H9 (cell line): ENCODE data around the gene NSD1. TPM values are rescaled to one million over a fixed set of nuclear protein-coding genes. Genes with fewer than 3 reads are reported as not detected.

Source experiments
- DNase-seq: peaks from one replicate; pipeline ENCODE4 v3.0.0-alpha.2; 2017
- H2AFZ ChIP-seq: one replicate; pipeline ENCODE4 v1.6.1; 2013; ENCODE audit warnings: mild to moderate bottlenecking, low read length, control low read depth, moderate library complexity
- H2AK5ac ChIP-seq: 2 replicates; pipeline ENCODE4 v1.6.1; 2013; ENCODE audit warnings: low read length, control low read depth, mixed read lengths; ENCODE audit not compliant: insufficient read length
- H2BK120ac ChIP-seq: one replicate; pipeline ENCODE4 v1.6.1; 2013; ENCODE audit warnings: low read depth, mild to moderate bottlenecking, low read length, control low read depth, inconsistent platforms; ENCODE audit not compliant: poor library complexity, severe bottlenecking
- H2BK12ac ChIP-seq: 2 replicates; pipeline ENCODE4 v1.6.1; 2013; ENCODE audit warnings: low read length, control low read depth, mixed read lengths, low read depth; ENCODE audit not compliant: insufficient read length
- H2BK15ac ChIP-seq: 2 replicates; pipeline ENCODE4 v1.6.1; 2013; ENCODE audit warnings: low read depth, low read length, control low read depth
- H2BK20ac ChIP-seq: one replicate; pipeline ENCODE4 v1.6.1; 2013; ENCODE audit warnings: low read depth, mild to moderate bottlenecking, low read length, control low read depth, inconsistent platforms; ENCODE audit not compliant: poor library complexity, severe bottlenecking
- H2BK5ac ChIP-seq: 2 replicates; pipeline ENCODE4 v1.6.1; 2013; ENCODE audit warnings: low read length, control low read depth, mixed read lengths; ENCODE audit not compliant: insufficient read length
- H3K14ac ChIP-seq: 2 replicates; pipeline ENCODE4 v1.6.1; 2013; ENCODE audit warnings: low read length, control low read depth; ENCODE audit not compliant: insufficient read depth
- H3K18ac ChIP-seq: 2 replicates; pipeline ENCODE4 v1.6.1; 2013; ENCODE audit warnings: low read depth, mild to moderate bottlenecking, mixed read lengths, low read length, control low read depth; ENCODE audit not compliant: insufficient read length
- H3K23ac ChIP-seq: 2 replicates; pipeline ENCODE4 v1.6.1; 2013; ENCODE audit warnings: low read length, control low read depth, mixed read lengths, low read depth; ENCODE audit not compliant: insufficient read length
- H3K23me2 ChIP-seq: 2 replicates; pipeline ENCODE4 v1.6.1; 2013; ENCODE audit warnings: low read depth, mild to moderate bottlenecking, mixed read lengths, low read length, control low read depth; ENCODE audit not compliant: insufficient read length, poor library complexity, severe bottlenecking
- H3K27ac ChIP-seq: 2 replicates; pipeline ENCODE4 v1.5.1; 2013; ENCODE audit warnings: low read length, control low read depth, mixed read lengths, low read depth; ENCODE audit not compliant: insufficient read length
- H3K27me3 ChIP-seq: 2 replicates; pipeline ENCODE4 v1.6.1; 2013; ENCODE audit warnings: low read length, control low read depth, inconsistent platforms; ENCODE audit not compliant: insufficient read depth
- H3K4ac ChIP-seq: 2 replicates; pipeline ENCODE4 v1.6.1; 2013; ENCODE audit warnings: low read depth, mild to moderate bottlenecking, control low read depth, inconsistent platforms, low read length, moderate library complexity
- H3K4me1 ChIP-seq: 2 replicates; pipeline ENCODE4 v1.6.1; 2013; ENCODE audit warnings: low read length, control low read depth, inconsistent platforms; ENCODE audit not compliant: insufficient read depth
- H3K4me2 ChIP-seq: 2 replicates; pipeline ENCODE4 v1.6.1; 2013; ENCODE audit warnings: low read length, control low read depth, mixed read lengths; ENCODE audit not compliant: insufficient read length, insufficient read depth
- H3K56ac ChIP-seq: 2 replicates; pipeline ENCODE4 v1.6.1; 2013; ENCODE audit warnings: low read depth, mild to moderate bottlenecking, mixed read lengths, low read length, control low read depth; ENCODE audit not compliant: insufficient read length
- H3K79me1 ChIP-seq: 2 replicates; pipeline ENCODE4 v1.6.1; 2013; ENCODE audit warnings: low read depth, mild to moderate bottlenecking, moderate library complexity, low read length, control low read depth, inconsistent platforms; ENCODE audit not compliant: insufficient read depth, poor library complexity, severe bottlenecking
- H3K79me2 ChIP-seq: 2 replicates; pipeline ENCODE4 v1.6.1; 2013; ENCODE audit warnings: low read length, control low read depth, inconsistent platforms; ENCODE audit not compliant: insufficient read depth
- H3K9ac ChIP-seq: 2 replicates; pipeline ENCODE4 v1.6.1; 2013; ENCODE audit warnings: low read length, control low read depth, mixed read lengths; ENCODE audit not compliant: insufficient read length; ENCODE audit errors: extremely low read depth
- H3K9me3 ChIP-seq: one replicate; pipeline ENCODE4 v1.6.1; 2013; ENCODE audit warnings: low read depth, low read length, inconsistent platforms; ENCODE audit not compliant: control insufficient read depth
- H3T11ph ChIP-seq: one replicate; pipeline ENCODE4 v1.6.1; 2013; ENCODE audit warnings: mild to moderate bottlenecking, low read length, control low read depth, inconsistent platforms
- H4K20me1 ChIP-seq: one replicate; pipeline ENCODE4 v1.6.1; 2013; ENCODE audit not compliant: control insufficient read depth, insufficient read length, insufficient read depth
- H4K5ac ChIP-seq: 2 replicates; pipeline ENCODE4 v1.6.1; 2013; ENCODE audit warnings: low read depth, mild to moderate bottlenecking, mixed read lengths, low read length, control low read depth; ENCODE audit not compliant: insufficient read length
- H4K8ac ChIP-seq: replicated peaks from 2 replicates; pipeline ENCODE4 v1.6.1; 2013; ENCODE audit warnings: low read length, control low read depth, mixed read lengths, low read depth; ENCODE audit not compliant: insufficient read length
- H4K91ac ChIP-seq: 2 replicates; pipeline ENCODE4 v1.6.1; 2013; ENCODE audit warnings: low read depth, mild to moderate bottlenecking, moderate library complexity, mixed read lengths, low read length, control low read depth; ENCODE audit not compliant: insufficient read length
- H3K27ac Mint-ChIP-seq, 3 experiments: 2 replicates in 2 of 3; 3 replicates in 1 of 3; pipeline ENCODE4 v1.8.0; 2020 to 2021; ENCODE audit warnings: mixed read lengths in 3 of 3, mild to moderate bottlenecking in 1 of 3, moderate library complexity in 1 of 3
- H3K27me3 Mint-ChIP-seq: 2 replicates; pipeline ENCODE4 v1.8.0; 2021; ENCODE audit warnings: low read depth, mild to moderate bottlenecking, moderate library complexity, mixed read lengths
- H3K36me3 Mint-ChIP-seq, 3 experiments: 2 replicates in 2 of 3; 3 replicates in 1 of 3; pipeline ENCODE4 v1.8.0; 2020 to 2021; ENCODE audit warnings: low read depth in 3 of 3, mixed read lengths in 3 of 3; ENCODE audit not compliant: insufficient read depth in 1 of 3
- H3K4me1 Mint-ChIP-seq, 2 experiments: 2 replicates each; pipeline ENCODE4 v1.8.0; 2020; ENCODE audit warnings: mixed read lengths in 2 of 2
- H3K4me3 Mint-ChIP-seq, 2 experiments: 2 replicates in 1 of 2; 3 replicates in 1 of 2; pipeline ENCODE4 v1.8.0; 2020 to 2021; ENCODE audit warnings: mild to moderate bottlenecking in 2 of 2, mixed read lengths in 2 of 2, moderate library complexity in 1 of 2
- H3K9me3 Mint-ChIP-seq, 2 experiments: 2 replicates in 1 of 2; 3 replicates in 1 of 2; pipeline ENCODE4 v1.8.0; 2020; ENCODE audit warnings: mild to moderate bottlenecking in 2 of 2, mixed read lengths in 2 of 2, moderate library complexity in 1 of 2
- CTCF ChIP-seq: fragments of 200-600 bp; sonication (generic); conservative IDR thresholded peaks from 3 replicates; pipeline ENCODE4 v1.8.0; 2021; ENCODE audit warnings: antibody characterized with exemption, mild to moderate bottlenecking
- WGBS: extraction: QIAGEN DNeasy Blood & Tissue Kit; methylation state at CpG from one replicate; pipeline ENCODE4 v1.1.7; 2013; ENCODE audit warnings: missing lambda C conversion rate, low lambda C conversion rate, mixed read lengths; ENCODE audit not compliant: insufficient read length; ENCODE audit errors: extremely low coverage; 5-methylcytosine and 5-hydroxymethylcytosine counted together
- total RNA-seq: library from RNA; stranded (reverse); gene quantifications from 2 replicates; pipeline ENCODE4 v1.2.1, GENCODE V29; 2021

NSD1 gene
- total RNA-seq, 1 experiment from 2014 or later: 213 TPM

GRCh38 chr5:177122566-177122965 is 11.0 kb upstream of the NSD1 start:
- no peak overlapping the region for H2BK5ac ChIP-seq
- no peak overlapping the region for H3K27ac Mint-ChIP-seq
- no peak overlapping the region for H3K9ac ChIP-seq

More at GRCh38 chr5:177122566-177122965, 11.0 kb upstream of the NSD1 start:
- DNase-seq: no peak
- no CpG with 5 or more reads among the region's 5 CpGs for WGBS
- Histone ChIP-seq H3K18ac (no peak overlapping the region), H2AFZ (no peak overlapping the region), H3K4me2 (no peak overlapping the region), H3K27me3 (no peaks in the 10 kb centered on the region), H2BK12ac (no peak overlapping the region), H3K23me2 (no peaks in the 10 kb centered on the region), H4K5ac (no peak overlapping the region), H3K9me3 (no peaks in the 10 kb centered on the region), H3K27ac (no peak overlapping the region), H2BK15ac (no peak overlapping the region), H3K56ac (no peak overlapping the region), H3K79me1 (no peaks in the 10 kb centered on the region), H2BK20ac (no peak overlapping the region), H4K20me1 (no peaks in the 10 kb centered on the region), H3K79me2 (no peaks in the 10 kb centered on the region), H3K14ac (no peak overlapping the region), H3K23ac (no peak overlapping the region), H4K8ac (no peak overlapping the region), H4K91ac (no peak overlapping the region), H2AK5ac (no peak overlapping the region), H2BK120ac (no peak overlapping the region), H3K4ac (no peak overlapping the region), H3K4me1 (no peaks in the 10 kb centered on the region), H3T11ph (no peak overlapping the region)
- no peak overlapping the region for H3K4me3 Mint-ChIP-seq
- TF ChIP-seq CTCF: no peak
- no peaks in the 10 kb centered on the region; a peak in 1 of 7 replicates for H3K36me3 Mint-ChIP-seq
- H3K4me1 Mint-ChIP-seq: peaks cover 8 to 19% of the 10 kb centered on the region in 2 experiments
- H3K27me3 Mint-ChIP-seq: peaks cover 2% of the 10 kb centered on the region; the same call in 1 of the 2 replicates
- no peaks in the 10 kb centered on the region for H3K9me3 Mint-ChIP-seq
